Loucy (cell line): ENCODE results near the gene MRPS34.

Experiments
- H2AFZ ChIP-seq: fragments of 200-600 bp; sonication (generic); 2 replicates; pipeline ENCODE4 v1.6.0; 2016; ENCODE audit warnings: antibody characterized with exemption, mild to moderate bottlenecking, low read length, moderate library complexity
- H3F3A ChIP-seq: fragments of 200-600 bp; 2 replicates; pipeline ENCODE4 v1.6.0; 2016; ENCODE audit warnings: antibody characterized with exemption, low read depth, mild to moderate bottlenecking
- H3K27me3 ChIP-seq: fragments of 200-600 bp; sonication (generic); 2 replicates; pipeline ENCODE4 v1.6.1; 2014; ENCODE audit warnings: low read length, mild to moderate bottlenecking; ENCODE audit not compliant: insufficient read depth, poor library complexity, severe bottlenecking
- H3K36me3 ChIP-seq: fragments of 200-600 bp; sonication (generic); 2 replicates; pipeline ENCODE4 v1.6.1; 2016; ENCODE audit warnings: low read length; ENCODE audit not compliant: insufficient read depth
- H3K4me1 ChIP-seq: fragments of 200-600 bp; sonication (generic); 2 replicates; pipeline ENCODE4 v1.5.1; 2014; ENCODE audit warnings: low read length, mild to moderate bottlenecking; ENCODE audit not compliant: insufficient read depth, poor library complexity, severe bottlenecking
- H3K4me2 ChIP-seq: fragments of 200-600 bp; sonication (generic); 2 replicates; pipeline ENCODE4 v1.6.0; 2014; ENCODE audit warnings: antibody characterized with exemption, low read length, low read depth, mild to moderate bottlenecking; ENCODE audit not compliant: poor library complexity, severe bottlenecking
- H3K4me3 ChIP-seq: fragments of 200-600 bp; sonication (generic); 2 replicates; pipeline ENCODE4 v1.5.1; 2014; ENCODE audit warnings: low read length, mild to moderate bottlenecking, mixed read lengths; ENCODE audit not compliant: poor library complexity, severe bottlenecking
- H3K79me2 ChIP-seq: fragments of 200-600 bp; sonication (generic); 2 replicates; pipeline ENCODE4 v1.6.1; 2014; ENCODE audit warnings: low read length; ENCODE audit not compliant: insufficient read depth
- H3K9ac ChIP-seq: fragments of 200-600 bp; sonication (generic); 2 replicates; pipeline ENCODE4 v1.6.0; 2014; ENCODE audit warnings: mild to moderate bottlenecking, low read depth, low read length, moderate library complexity; ENCODE audit not compliant: poor library complexity, severe bottlenecking
- H3K9me2 ChIP-seq: fragments of 200-600 bp; sonication (generic); replicated peaks from 2 replicates; pipeline ENCODE4 v1.6.1; 2016; ENCODE audit warnings: low read depth, low read length, mixed read lengths
- H3K9me3 ChIP-seq: fragments of 200-600 bp; sonication (generic); 2 replicates; pipeline ENCODE4 v1.6.1; 2014; ENCODE audit warnings: mild to moderate bottlenecking, antibody characterized with exemption, low read length, low read depth; ENCODE audit not compliant: insufficient read depth
- H4K20me1 ChIP-seq: fragments of 200-600 bp; sonication (generic); 2 replicates; pipeline ENCODE4 v1.6.0; 2014; ENCODE audit warnings: antibody characterized with exemption, low read length, mild to moderate bottlenecking; ENCODE audit not compliant: insufficient read depth, poor library complexity, severe bottlenecking
- EZH2phosphoT487 ChIP-seq: fragments of 200-600 bp; IDR thresholded peaks from 2 replicates; pipeline ENCODE4 v1.6.1; 2018; ENCODE audit warnings: antibody characterized with exemption, mild to moderate bottlenecking, moderate library complexity, borderline replicate concordance
- TF ChIP-seq, protein P1 (sequence below): fragments of 200-600 bp; sonication (generic); conservative IDR thresholded peaks from 2 replicates; pipeline ENCODE4 v1.5.1; 2014; ENCODE audit warnings: mild to moderate bottlenecking, antibody characterized with exemption, low read length

Gene MRPS34

DNA sequence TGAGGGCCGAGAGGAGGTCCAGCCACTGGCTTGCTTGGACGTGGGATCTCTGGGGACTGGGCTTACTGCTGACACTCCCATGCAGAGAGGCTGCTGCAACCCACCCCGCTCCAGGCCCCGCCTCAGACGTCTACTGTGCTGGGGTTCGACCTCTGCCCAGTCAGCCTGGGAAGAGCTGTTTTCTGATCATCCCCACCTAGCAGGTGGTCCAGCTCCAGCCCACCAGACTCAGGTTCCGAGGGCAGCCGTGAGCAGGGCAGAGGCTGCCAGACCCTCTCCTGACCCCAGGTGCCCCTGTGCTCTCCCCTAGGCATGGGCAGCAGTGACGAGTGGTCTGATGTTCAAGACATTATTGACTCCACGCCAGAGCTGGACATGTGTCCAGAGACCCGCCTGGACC, 25.0 kb downstream of the MRPS34 start:
- H3K27me3 ChIP-seq: no peaks in the 10 kb centered on the region
- no peak overlapping the region for H3K9ac ChIP-seq
- peaks cover 4% of the 10 kb centered on the region; the same call in 1 of the 2 replicates for H3K36me3 ChIP-seq
- no peak overlapping the region for H3K4me3 ChIP-seq
- no peaks in the 10 kb centered on the region for H4K20me1 ChIP-seq
- H2AFZ ChIP-seq: no peak overlapping the region
- H3F3A ChIP-seq: no peaks in the 10 kb centered on the region
- H3K9me2 ChIP-seq: no peaks in the 10 kb centered on the region
- TF ChIP-seq EZH2phosphoT487: no peak
- TF ChIP-seq, protein P1, sequence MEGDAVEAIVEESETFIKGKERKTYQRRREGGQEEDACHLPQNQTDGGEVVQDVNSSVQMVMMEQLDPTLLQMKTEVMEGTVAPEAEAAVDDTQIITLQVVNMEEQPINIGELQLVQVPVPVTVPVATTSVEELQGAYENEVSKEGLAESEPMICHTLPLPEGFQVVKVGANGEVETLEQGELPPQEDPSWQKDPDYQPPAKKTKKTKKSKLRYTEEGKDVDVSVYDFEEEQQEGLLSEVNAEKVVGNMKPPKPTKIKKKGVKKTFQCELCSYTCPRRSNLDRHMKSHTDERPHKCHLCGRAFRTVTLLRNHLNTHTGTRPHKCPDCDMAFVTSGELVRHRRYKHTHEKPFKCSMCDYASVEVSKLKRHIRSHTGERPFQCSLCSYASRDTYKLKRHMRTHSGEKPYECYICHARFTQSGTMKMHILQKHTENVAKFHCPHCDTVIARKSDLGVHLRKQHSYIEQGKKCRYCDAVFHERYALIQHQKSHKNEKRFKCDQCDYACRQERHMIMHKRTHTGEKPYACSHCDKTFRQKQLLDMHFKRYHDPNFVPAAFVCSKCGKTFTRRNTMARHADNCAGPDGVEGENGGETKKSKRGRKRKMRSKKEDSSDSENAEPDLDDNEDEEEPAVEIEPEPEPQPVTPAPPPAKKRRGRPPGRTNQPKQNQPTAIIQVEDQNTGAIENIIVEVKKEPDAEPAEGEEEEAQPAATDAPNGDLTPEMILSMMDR: no peak
- no peaks in the 10 kb centered on the region for H3K79me2 ChIP-seq
- no peaks in the 10 kb centered on the region for H3K9me3 ChIP-seq
- no peak overlapping the region for H3K4me2 ChIP-seq
- no peaks in the 10 kb centered on the region for H3K4me1 ChIP-seq

DNA sequence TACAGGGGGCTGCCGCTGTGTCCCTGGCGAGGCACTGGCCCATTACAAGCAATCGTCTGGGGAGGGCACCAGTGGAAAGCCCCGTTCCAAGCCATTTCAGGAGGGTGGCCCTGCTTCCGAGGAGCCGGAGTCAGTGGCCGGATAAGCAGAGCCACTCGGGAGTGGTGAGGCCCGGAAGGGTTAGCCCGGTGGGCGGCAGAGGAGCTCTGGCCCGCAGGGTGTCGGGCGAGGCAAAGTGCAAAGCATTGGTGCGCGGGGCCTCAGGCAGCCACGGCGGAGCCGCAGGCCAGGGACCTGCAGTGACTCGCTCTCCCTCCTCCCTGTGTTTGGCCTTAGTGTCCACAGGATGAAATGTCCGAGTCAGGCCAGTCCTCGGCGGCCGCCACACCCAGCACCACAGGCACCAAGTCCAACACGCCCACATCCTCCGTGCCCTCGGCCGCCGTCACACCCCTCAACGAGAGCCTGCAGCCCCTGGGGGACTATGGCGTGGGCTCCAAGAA, 26.2 kb downstream of the MRPS34 start:
- H3K36me3 ChIP-seq: peaks cover 4% of the 10 kb centered on the region; the same call in 1 of the 2 replicates
- H3K9ac ChIP-seq: no peak overlapping the region
- no peaks in the 10 kb centered on the region for H3K9me3 ChIP-seq
- no peak overlapping the region for H2AFZ ChIP-seq
- no peaks in the 10 kb centered on the region for H4K20me1 ChIP-seq
- no peaks in the 10 kb centered on the region for H3K4me1 ChIP-seq
- no peak overlapping the region for H3K4me2 ChIP-seq
- H3K4me3 ChIP-seq: no peak overlapping the region
- no peaks in the 10 kb centered on the region for H3K27me3 ChIP-seq
- TF ChIP-seq EZH2phosphoT487: no peak
- TF ChIP-seq, protein P1: no peak
- no peaks in the 10 kb centered on the region for H3K79me2 ChIP-seq
- no peaks in the 10 kb centered on the region for H3F3A ChIP-seq
- H3K9me2 ChIP-seq: no peaks in the 10 kb centered on the region

DNA sequence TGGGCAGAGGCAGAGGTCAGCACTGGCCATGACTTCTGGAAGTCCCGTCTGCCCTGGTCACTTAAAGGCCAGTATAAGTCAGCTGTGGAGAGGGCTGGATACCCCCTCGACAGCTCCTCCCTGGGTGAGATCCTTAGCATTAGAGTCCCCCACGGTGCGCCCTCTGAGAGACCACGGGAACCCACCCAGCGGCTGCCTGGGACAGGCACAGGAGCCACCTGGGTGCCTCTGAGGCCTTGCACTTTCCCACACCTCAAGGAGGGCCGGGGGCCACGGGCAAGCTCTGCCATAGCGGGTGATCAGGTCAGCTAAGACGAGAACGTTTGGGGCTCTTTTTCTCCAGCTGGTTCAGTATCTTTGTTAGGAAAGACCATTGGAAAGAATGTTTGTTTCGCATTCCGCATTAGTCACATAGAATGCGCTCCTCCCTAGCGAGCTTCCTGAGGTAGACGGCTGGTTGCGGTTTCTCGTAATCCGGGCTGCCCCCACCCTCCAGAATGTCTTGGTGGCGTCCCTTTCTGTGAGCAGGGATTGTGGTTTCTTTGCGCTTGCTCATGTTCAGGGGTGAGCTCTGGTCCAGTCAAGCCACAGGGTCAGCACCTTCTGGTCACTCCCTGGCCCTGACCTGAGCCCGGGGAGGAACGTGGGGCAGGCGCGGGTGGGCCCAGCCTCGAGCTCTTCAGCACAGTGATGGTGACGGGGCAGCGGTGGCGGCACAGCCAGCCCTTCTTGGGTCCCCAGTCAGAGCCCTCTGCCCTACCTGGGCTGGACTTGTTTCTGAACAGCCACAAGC, 26.8 kb downstream of the MRPS34 start:
- no peaks in the 10 kb centered on the region for H3K4me1 ChIP-seq
- H4K20me1 ChIP-seq: no peaks in the 10 kb centered on the region
- TF ChIP-seq EZH2phosphoT487: no peak
- TF ChIP-seq, protein P1: no peak
- no peaks in the 10 kb centered on the region for H3F3A ChIP-seq
- H3K9me2 ChIP-seq: no peaks in the 10 kb centered on the region
- no peak overlapping the region for H3K9ac ChIP-seq
- peaks cover 4% of the 10 kb centered on the region; the same call in 1 of the 2 replicates for H3K36me3 ChIP-seq
- H3K9me3 ChIP-seq: no peaks in the 10 kb centered on the region
- no peak overlapping the region for H3K4me3 ChIP-seq
- no peak overlapping the region for H3K4me2 ChIP-seq
- no peak overlapping the region for H2AFZ ChIP-seq
- H3K79me2 ChIP-seq: no peaks in the 10 kb centered on the region
- no peaks in the 10 kb centered on the region for H3K27me3 ChIP-seq
